ENCODE measurements around the gene TM7SF2. TPM values are rescaled to one million over a fixed set of nuclear protein-coding genes. Genes with fewer than 3 reads are reported as not detected.
A peak's percentile ranks its signal among the peaks of the same experiment; 100 is the strongest.

TM7SF2 gene
- 37.5 TPM for total RNA-seq

GRCh38 chr11:65111744-65112545 is at the start of gene TM7SF2:
Gene TM7SF2 (plus strand): TSS chr11:65111872. CDS start chr11:65112016, 144 bp downstream.
- DNase-seq (ENCODE audit: low spot score), result peak; percentile 96

DNA sequence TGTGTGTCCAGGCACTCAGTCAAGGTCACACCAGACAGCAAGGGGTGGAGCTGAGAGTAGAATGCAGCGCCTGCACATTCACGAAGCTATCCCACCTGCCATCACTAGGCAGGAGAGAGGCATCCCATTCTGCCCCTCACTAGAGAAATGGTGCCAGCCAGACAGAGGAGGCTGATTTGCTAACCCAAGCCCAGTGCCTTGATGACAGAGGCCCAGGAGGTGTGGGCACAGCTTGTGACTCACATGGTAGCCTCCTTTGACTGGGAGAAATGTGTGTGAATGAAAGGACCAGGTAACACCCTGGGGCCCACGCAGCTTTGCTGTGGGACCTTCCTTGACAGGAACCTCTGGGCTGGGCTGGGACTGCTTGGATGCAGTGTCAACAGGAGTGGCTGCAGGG is 48.1 kb upstream of the TM7SF2 start:
- DNase-seq (ENCODE audit: low spot score), result no peak

GRCh38 chr11:65064847-65065240 is 46.8 kb upstream of the TM7SF2 start:
- DNase-seq (ENCODE audit: low spot score), result no peak

DNA sequence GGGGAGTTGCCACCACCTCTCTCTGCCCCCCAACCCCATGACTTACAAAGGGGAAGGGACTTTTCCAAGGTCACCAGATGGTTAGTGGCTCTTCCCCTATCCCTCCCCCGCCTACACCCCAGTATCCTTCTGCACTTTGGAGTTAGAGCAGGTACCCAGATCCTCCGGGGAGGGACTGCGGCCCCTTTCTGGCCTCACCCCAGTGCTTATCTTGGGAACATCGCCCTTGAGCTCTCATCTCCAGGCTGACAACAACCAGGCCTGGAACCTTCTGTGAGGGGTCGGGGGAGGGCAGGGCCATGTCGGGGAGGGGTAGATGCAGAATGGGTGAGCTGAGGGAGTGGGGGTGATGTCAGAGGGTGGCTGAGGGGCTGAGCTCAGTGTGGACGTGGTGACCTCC is 45.8 kb upstream of the TM7SF2 start:
- no peak for DNase-seq (ENCODE audit: low spot score)

- DNase-seq (ENCODE audit: low spot score), result no peak
These were observed 45.4 kb upstream of the TM7SF2 start for GRCh38 chr11:65066315-65066714.

DNA sequence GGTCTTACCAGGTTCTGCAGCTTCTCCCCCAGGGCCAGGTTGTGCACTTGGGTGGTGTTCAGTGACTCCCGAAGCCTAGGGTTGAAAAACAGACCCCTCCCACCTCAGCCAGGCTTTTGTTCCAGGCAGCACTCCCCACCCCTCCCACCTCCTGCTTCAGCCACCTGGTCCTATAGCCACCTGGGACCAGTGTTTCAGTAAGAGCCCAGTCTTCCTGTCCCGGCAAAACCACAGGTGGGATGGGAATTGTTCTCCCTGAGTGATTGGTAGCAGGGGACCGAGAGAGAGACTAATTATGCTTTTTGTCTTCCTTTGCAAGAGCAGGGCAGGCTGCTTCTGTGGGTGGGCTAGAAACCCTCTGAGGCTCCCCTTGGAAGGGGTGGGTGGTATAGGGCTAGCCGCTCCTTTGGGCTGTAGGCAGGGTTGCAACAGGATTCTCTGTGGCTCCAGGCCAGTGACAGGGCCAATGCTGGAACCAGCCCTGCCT is 44.8 kb upstream of the TM7SF2 start:
- no peak for DNase-seq (ENCODE audit: low spot score)

GRCh38 chr11:65067446-65067845 is 44.2 kb upstream of the TM7SF2 start:
- DNase-seq (ENCODE audit: low spot score), result no peak

DNA sequence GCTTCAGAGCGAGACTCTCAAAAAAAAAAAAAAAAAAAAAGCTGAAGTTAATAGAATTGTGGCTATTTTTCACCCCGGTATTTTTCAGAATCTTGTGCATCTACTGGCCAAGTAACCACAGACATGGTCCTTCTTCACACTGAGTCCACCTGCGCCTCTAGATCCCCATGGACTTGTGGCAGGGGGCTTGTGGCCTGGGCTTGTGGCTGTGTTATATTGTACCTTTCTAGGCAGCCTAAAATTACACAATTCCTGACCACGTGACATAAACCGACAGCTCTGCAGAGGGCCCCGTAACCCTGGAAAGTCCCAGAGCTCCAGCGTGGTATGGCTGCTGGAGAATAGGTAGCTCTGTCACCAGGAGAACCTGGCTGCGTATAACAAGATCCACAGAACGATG is 42.5 kb upstream of the TM7SF2 start:
- no peak for DNase-seq (ENCODE audit: low spot score)

DNA sequence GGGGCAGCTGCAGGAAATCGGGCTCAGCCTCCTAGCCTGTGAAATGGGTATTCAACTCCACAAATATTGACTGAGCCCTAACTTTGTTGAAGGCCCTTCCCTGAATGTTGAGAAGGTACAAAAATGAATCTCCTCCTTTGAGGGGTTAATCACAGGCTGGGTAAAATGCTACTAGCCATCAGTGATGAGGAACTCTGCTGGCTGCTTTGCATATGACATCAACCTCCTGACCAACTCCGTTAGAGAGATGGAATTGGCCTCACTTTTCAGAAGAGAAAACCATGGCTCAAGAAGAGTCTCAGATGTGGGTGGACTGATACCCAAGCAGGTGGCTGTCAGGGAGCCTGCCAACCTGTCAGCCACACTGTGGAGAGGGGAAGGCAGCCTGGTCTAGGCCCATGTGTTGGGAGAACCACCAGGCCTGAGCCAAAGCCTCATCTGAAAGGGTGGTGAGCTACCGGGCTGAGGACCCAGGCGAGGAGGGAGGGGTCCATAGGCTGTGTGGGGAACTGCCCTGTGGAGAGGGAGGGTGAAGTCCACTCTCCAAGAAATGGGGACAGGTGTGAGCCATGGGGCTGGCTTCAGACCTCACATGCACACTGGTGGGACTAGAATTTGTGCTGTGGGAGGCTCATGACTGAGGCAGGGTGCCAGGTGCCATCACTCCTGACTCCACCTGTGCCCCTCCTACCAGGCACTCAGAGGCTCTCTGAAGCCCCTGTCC is 39.6 kb upstream of the TM7SF2 start:
- no peak for DNase-seq (ENCODE audit: low spot score)

- DNase-seq (ENCODE audit: low spot score), result no peak
These were observed 39.1 kb upstream of the TM7SF2 start for GRCh38 chr11:65072631-65072966.

GRCh38 chr11:65077451-65077850 is 34.2 kb upstream of the TM7SF2 start:
- no peak for DNase-seq (ENCODE audit: low spot score)

- no peak for DNase-seq (ENCODE audit: low spot score)
These were observed 33.5 kb upstream of the TM7SF2 start for GRCh38 chr11:65078151-65078550.

GRCh38 chr11:65078786-65079342 is 32.8 kb upstream of the TM7SF2 start:
- DNase-seq (ENCODE audit: low spot score), result no peak

- DNase-seq (ENCODE audit: low spot score), result no peak
These were observed 28.4 kb upstream of the TM7SF2 start for GRCh38 chr11:65083134-65083833.

GRCh38 chr11:65083834-65084597 is 27.7 kb upstream of the TM7SF2 start, which contains the start of the genes CDCA5 and ZFPL1:
Gene CDCA5 (minus strand): TSS chr11:65084040. CDS start chr11:65083978, 62 bp downstream.
Gene ZFPL1 (plus strand): TSS chr11:65084222. CDS start chr11:65084699, 477 bp downstream.
- peak; percentile 95 for DNase-seq (ENCODE audit: low spot score)

DNA sequence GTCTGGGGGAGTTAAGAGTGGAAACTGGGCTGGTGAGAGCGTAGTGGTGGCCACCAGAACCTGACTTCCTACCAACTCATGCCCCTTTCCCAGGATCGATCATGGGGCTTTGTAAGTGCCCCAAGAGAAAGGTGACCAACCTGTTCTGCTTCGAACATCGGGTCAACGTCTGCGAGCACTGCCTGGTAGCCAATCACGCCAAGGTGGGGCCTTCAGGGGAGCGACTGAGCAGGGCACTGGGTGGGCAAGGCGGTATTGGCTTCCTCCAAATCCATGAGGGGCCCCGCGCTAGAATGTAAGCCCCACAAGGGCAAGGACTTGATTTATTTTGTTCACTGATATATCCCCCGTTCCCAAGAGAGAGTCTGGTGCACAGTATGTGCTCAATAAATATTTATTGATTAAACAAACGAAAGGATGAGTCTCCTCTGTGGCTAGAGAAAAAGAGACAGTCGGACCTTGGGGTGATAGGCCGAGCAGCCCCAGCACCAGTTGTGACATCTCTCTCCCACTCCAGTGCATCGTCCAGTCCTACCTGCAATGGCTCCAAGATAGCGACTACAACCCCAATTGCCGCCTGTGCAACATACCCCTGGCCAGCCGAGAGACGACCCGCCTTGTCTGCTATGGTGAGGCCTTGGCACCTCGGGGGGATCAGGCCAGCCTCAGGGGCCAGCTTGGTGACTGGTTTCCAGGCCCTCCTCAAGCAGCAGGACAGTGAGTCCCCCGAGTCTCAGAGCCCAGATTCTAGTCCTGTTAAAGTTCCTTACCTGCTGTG is 26.9 kb upstream of the TM7SF2 start:
- DNase-seq (ENCODE audit: low spot score), result no peak

GRCh38 chr11:65085446-65085845 is 26.2 kb upstream of the TM7SF2 start:
- no peak for DNase-seq (ENCODE audit: low spot score)

- no peak for DNase-seq (ENCODE audit: low spot score)
These were observed 24.9 kb upstream of the TM7SF2 start for GRCh38 chr11:65086809-65087208.

DNA sequence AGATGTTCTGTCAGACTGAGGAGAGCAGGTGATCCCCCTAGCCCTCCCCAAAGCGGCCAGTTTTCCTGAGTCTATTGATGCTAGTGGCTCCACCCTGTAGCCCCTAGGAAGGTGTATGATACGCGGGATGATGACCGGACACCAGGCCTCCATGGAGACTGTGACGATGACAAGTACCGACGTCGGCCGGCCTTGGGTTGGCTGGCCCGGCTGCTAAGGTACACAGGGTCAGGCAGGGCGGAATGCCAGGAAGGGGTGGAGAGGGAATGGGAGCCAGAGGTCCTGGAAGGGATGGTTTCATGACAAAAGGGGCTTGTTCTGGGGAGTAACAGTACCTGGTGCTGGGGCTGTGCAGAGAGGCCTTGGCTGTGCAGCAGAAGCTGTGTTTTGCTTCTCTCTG is 24.5 kb upstream of the TM7SF2 start:
- no peak for DNase-seq (ENCODE audit: low spot score)

- no peak for DNase-seq (ENCODE audit: low spot score)
These were observed 23.8 kb upstream of the TM7SF2 start for GRCh38 chr11:65087827-65088226.
